Stimulated activated naive CD4-positive, alpha-beta T cell treated with Interleukin-2 at 50 U/mL for 16 hours (primary cell): Measurements from ENCODE around the gene DDRGK1.

Experiments used
- DNase-seq: peaks from one replicate; lab custom pipeline; 2025; lab: John Stamatoyannopoulos, UW

DDRGK1 gene

DNA sequence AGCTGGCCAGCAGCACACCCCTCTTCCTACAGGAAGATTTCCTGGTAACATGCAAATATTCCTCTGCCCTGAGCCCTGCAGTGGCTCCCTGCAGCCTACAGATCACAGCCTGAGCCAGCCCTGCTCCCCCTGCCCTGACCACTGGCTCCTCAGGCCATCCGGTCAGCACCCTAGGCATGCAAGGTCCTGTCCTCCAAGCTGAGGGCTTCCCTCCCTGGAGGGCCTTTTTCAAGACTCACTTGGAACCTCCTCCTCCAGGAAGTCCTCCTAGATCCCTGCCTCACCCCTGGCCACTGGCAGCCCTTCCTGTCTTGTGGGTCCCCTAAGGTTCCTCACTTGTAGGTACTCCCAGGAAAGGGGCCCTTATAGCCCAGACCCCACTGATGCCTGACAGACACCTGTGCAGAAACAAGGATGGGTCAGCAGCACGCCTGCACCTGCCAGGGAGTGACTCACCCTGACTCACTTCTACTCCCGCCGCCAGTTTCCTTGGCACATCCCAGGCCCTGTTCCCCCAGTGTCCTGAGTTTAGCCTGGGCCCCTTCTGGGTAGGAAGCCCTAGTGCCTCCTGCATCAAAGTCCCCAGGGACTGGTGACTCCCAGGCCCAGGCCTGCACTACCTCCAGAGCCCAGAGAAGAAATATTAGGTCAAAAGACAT lies 31.3 kb upstream of the DDRGK1 start:
- no peak for DNase-seq

DNA sequence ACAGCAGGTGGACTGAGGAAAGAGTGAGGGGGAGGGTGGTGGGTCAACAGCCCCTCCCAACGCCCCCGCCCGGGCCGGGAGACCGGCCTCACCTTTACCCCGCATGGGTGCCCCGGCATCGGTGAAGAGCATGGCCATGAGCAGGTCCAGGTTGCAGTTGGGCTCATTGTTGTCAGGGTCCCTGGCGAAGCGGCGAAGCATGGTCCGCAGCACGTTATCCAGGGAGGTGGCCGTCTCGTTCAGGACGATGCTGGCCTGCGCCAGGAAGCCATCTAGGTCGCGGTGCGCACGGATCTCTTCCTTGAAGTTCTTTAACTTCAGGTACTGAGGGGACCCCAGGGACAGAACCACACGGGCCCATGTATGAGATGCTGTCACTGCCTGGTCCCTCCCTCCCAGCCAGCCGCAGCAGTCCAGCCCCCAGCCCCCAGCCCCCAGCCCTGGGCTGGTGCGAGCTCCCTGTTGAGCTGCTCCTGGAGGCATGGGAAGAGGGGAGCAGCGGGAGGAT lies 29.6 kb upstream of the DDRGK1 start:
- no peak for DNase-seq

DNA sequence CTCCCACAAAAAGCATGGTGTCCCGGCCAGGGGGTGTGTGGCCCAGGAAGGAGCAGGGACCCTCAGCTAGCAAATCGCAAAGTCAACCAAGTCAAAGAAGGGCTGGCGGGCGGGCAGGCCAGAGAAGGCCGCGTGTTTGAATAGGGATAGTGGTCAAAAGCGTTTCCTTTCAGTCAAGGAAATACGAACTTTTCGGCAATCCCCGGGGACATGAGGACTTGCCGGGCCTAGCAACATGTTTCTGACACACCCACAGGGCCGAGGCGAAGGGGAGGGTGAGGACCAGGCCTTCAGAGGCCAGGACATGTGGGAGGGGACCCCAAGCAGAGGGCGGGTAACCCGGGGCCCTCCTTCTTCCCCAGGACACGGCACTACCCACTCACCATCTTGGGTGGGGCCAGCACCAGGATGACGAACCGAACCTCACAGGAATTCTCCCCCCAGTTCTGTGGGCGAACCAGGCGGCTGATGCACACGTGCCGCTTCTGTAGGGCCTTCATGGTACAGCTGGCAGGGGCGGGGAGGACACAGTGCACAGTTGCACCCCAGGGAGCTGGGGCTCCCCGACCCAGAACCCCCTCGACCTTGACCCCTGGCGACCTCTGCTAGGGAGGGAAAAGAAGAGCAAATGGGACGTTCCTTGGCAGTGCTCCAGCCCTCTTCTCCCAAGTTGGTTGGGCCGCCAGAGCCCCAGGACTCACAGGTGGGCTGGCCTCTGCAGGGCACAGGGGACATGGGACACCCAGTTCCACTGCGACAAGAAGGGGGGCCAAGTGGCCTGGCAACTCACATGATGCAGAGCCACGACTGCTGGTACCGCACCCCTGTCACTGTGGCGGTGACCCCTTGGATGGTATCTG lies 28.9 kb upstream of the DDRGK1 start:
- DNase-seq, result no peak

DNA sequence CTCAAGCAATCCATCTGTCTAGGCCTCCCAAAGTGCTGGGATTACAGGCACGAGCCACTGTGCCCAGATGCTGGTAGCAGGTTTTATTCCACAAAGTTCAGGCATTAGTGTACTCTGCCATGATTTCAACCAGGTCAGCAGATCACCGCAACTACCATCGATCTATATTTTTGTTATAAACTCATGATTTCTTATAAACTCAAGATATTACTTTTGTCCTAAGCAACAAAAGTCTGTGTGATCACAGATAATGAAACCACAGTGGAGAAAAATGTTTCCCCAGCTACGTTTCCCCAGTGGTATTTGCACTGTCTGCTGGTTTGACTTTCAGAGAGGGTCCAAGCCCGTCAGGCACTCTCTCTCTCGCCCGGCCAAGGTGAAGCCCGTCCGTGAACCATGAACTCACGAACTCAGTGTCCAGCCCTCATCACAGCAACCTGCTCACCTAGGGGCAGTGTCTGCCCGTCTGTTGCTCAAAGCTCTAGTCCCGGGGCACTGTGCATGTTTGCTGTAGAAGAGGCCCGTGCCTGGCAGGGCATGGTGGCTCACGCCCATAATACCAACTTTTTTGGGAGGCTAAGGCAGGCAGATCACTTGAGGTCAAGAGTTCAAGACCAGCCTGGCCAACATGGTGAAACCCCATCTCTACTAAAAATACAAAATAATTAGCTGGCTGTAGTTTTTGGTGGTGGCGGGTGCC lies 27.6 kb upstream of the DDRGK1 start:
- no peak for DNase-seq

DNA sequence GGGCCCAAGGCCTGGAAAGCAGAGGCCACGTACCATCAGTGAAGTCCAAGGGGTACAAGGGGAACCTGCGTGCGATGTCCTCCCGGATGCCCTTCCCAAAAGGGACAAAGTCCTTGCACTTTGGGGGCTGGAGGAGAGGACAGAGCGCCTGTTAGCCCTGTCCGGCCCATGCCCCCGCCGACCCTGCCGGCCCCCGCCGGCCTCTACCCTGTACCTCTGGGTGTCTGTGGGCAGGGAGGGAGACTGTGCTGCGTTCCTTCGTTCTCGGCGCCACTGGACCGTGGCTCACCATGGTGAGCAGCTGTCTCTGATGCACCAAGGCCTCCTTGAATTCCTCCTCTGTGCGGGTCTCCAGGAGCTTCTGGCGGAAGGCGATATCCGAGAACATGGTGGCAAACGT lies 26.6 kb upstream of the DDRGK1 start:
- DNase-seq, result no peak

DNA sequence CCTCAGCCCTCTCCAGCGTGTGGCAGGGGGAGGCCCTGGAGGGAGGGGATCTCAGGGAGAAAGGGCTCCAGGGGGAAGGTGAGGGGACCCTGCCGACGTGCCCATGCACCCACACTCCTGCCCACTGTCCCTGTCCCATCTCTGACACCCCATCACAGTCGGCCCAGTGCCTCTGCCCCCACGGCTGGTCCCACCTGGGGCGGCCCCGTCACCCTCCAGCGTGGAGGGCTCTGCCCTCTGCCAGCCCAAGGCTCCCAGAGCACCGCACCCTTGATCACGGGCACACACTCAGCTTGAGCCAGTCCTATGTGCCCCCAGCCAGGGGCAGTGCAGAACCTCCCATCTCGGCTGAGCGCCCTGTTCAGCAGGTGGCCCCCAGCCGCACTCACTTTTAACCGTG lies 25.3 kb upstream of the DDRGK1 start:
- no peak for DNase-seq

DNA sequence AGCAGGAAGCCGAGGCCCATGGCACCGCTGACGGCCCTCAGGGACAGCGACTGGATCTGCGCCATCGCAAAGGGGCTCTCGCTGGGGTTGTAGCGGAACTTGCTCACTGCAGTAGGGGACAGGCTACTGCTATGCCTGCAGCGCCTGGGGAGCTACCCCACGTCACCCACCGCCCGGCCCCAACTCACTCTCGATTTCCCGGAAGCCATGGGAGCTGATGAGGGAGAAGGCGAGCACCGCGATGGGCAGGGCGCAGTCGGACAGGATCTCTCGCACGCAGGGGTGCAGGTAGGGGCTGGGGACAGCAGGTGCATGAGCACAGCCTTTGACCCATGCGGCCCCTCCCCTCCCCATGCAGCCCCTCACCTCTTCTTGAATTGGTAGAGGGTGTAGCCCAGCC lies 24.7 kb upstream of the DDRGK1 start:
- no peak for DNase-seq

DNA sequence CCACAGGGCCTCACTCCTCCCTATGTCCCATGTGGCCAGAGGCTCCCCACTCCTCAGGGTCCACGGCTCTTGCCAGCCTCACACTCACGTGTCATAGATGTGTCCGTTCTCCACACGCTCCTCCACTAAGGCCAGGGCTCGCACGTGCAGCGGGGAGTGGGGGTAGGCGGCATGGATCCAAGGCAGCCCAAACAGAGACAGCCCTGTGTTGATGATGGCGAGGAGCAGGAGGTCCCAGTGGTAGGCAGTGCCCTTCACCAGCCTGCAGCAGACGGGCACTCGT lies 24.2 kb upstream of the DDRGK1 start:
- no peak for DNase-seq

DNA sequence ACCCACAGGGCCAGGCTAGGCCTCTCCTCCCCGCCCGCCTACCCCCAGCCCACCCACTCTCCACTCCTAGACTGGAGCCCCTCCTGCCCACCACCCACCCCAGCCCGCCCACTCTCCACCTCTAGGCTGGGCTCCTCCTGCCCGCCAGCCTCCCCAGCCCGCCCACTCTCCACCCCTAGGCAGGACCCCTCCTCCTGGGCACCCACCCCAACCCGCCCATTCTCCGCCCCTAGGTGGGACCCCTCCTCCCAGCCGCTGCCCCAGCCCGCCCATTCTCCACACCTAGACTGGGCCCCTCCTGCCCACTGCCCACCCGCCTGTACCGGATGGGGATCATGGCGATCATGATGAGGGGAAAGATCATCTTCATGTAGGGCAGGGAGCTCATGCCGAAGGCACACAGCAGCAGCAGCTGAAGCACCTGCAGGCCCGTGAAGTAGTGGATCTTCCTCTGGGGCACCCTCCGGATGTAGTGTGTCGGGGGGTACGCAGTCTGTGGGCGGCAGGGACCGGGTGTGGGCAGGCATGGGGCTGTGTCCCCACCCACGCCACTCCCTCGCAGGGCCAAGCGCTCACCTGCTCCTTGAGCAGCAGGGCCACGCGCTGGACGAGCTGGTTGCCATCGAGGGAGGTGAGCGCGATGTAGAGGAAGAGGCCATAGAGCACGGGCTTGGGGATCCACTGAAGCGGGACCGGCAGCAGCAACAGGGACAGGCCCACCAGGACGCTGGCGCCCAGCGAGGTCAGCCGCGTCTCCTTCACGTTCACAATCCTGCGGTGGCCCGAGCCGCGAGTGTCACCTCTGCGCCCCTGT lies 23.7 kb upstream of the DDRGK1 start:
- DNase-seq, result no peak

DNA sequence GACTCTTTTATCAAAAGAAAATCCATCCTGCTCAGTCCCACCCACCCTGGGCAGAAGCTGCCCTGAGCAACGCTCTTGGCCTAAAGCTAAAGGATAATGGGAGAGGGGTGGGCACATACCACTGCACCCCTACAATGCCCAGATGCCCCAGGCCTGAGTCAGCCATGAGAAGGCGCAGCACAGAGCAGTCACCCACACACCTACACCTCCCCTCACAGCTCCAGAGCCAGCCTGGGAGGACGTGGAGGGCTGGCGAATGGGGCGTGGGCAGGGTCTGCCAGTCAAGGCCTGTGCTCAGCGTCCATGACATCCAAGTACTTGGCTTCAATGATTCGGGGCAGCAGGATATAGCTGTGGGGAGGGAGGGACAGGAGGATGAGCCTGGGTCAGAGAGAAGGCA lies 23.0 kb upstream of the DDRGK1 start:
- DNase-seq, result no peak

DNA sequence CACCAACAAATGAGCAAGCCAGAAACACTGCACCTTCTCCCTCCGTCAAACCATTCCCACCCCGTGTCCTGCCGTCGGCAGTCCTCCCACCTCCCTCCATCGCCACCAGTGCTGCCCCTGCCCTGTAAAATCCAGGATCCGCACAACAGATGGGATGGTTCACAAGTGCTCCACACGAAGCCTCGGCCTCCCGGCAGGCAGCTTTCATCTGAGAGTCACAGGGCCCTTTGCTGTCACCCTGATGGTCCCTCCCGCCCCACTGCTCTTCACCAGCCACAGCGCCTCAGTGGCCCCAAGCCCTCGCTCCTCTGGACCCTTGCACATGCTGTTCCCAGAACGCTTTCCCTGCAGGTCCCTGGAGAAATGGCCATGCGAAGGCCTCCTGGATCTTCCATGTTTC lies 22.4 kb upstream of the DDRGK1 start:
- no peak for DNase-seq

DNA sequence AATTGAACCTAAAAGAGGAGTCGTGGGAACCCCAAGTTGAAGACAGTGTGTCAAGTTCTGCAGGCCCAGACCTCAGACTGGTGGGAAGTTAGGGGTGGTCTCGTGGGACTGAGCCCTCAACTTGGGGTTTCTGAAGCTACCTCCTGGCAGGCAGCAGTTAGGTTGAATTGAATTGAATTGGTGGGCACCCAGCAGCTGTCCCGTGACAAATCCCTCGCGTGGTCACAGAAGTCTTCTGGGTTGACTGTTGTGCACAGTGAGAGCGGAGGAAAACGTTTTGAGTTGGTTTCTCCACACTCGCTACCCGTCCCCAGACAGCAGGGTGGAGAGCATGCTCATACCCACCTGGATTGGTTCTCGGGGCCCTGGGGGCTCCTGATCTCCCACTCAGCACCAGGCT lies 21.6 kb upstream of the DDRGK1 start:
- no peak for DNase-seq

DNA sequence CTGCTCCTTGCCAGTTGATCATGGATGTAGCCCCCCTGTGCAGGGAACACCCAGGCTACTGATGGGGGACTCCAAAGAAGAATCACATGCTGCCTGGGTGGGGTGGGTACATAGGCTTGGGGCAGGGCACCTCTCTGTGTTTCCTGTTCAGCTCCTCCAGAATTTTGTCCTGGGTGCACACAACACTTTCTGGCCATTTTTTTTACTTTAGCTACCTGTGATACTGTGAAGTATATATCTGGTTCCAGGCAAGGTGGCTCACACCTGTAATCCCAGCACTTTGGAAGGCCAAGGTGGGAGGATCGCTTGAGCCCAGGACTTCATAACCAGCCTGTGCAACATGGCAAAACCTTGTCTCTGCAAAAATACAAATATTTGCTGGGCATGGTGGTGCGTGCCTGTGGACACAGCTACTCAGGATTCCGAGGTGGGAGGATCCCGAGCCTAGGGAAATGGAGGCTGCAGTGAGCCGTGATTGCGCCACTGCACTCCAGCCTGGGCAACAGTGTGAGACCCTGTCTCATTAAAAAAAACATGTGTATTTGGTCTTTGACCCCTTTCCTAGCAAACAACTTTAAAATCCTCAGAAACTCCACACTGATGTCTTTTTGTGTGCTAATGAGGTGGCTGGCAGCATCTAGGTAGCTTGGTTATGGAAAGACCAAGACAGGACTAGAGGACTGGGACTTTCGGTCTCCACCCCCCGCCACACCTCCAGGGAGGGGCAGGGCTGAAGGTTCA lies 20.4 kb upstream of the DDRGK1 start:
- no peak for DNase-seq

DNA sequence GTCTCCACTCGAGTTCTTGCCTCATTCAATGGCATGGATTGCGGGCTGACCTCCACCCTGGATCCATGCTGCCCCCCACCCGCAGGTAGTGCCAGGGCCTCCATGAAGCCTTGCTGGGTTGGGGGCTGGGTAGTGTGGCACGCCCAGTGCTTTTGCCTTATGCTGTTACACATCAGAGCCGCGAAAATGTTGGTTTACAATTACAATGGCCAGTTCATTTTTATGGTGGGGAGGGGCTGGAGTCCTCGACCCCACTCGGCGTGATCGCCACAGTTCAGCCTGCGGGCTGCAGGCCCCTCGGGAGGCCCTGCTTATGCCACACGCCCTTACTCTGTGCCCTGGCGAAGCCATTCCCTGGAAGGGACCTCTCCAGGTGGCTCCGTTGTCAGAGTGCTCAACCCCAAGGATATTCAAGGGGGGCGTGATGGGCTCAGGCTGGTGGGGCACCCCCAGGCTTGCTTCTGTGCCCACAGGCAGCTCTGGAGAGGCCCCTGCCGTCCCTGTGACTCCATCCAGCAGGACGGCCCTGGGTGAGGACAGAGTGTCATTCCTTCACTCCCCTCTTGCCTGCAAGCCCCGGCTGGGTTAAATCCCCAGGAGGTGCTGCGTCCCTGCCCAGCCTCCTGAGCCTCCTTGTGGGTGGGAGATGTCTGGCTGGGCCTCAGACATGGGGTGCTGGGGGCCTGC lies 19.7 kb upstream of the DDRGK1 start:
- no peak for DNase-seq

DNA sequence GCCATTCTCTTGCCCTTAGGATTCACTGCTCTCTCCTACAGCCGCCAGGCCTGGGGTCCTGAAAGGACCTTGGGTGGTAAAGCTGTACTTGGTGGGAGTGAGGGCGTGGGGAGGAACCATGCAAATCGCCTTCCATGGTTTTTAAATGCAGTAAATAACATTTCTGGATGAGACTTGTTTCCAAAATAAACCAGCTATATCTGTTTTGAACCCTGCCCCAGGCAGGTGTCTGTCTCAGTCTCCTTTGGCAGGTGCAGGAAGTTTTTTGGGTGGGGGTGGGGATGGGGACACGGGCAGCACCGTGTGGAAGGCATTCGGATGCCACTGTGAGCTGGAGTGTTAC lies 19.1 kb upstream of the DDRGK1 start:
- DNase-seq, result no peak

DNA sequence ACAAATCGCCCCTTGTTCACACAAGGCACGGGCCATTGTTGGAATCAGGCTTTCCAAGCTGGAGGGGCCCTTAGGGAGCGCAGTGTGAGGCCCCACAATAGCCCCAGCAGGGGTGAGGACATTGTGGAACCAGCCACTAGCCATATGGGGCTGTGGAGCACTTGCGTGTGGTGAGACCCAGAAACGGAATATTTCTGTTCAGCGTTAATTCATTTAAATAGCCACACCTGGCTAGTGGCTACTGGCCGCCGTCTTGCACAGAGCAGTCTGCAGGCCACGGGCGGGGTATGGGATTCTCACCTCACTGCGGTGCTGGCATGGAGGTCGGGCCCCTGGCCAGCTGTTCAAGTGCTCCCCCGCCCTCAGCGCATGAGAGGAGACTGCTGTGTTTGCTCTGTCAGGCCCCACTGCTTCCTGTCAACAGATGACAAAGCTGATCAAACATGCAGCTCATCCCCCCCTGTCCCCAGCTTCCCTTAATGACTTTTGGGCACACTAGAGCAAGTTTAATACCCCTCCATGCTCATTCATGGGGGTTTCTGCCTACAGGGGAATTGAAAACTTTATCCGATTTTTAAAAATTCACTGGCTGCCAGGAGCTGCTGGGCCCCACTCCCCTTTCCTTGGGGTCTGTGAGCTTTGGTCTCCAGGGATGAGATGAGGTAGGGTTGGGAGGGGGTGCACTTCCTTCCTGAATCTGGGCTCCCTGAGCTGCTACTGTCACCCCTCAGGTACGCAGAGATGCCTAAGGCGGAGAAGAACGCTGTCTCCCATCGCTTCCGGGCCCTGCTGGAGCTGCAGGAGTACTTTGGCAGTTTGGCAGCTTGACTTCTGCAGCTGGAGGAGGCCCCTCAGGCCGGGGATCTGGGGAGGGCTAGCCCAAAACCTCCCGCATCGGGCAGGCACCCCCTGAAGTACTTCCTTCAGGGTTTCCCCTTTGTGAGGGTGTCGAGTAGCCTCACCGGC lies 18.4 kb upstream of the DDRGK1 start:
- DNase-seq, result no peak

DNA sequence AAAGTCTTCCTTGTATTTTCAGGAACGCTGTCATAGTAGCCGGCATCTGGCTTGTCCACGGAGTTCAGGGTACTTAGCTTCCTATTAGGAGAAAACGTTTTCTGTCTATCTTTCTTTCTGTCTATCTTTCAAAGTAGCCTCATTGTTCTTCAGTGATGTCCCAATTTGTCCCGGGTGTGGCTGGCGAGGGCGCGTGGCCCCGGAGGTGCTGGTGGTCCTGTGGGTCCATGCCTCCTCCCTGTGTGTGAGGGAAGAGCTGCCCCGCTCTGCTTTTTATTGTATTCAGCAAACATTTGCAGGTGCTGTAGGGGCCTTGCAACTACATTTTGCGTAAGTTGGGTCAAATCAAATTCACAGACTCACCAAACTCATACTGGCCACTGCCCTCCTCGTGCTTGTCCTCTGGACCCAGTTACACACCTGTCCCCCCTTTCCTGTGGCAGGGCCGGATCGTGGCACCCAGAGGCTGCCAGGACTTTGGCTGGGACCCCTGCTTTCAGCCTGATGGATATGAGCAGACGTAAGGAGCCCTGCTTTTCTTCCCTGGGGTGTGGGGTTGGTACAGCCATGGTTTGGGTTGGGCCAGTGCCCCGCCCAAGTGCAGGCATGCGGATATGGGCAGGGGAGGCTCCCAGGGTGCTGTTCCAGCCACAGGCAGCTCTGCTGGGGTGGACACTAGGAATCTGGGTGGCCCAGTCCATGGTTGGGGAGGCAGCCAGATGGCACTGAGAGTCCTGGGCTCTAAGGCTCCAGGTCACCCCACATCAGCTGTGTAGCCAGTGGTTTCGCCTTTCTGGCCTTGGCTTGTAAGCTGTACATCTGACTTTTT lies 17.1 kb upstream of the DDRGK1 start:
- no peak for DNase-seq

DNA sequence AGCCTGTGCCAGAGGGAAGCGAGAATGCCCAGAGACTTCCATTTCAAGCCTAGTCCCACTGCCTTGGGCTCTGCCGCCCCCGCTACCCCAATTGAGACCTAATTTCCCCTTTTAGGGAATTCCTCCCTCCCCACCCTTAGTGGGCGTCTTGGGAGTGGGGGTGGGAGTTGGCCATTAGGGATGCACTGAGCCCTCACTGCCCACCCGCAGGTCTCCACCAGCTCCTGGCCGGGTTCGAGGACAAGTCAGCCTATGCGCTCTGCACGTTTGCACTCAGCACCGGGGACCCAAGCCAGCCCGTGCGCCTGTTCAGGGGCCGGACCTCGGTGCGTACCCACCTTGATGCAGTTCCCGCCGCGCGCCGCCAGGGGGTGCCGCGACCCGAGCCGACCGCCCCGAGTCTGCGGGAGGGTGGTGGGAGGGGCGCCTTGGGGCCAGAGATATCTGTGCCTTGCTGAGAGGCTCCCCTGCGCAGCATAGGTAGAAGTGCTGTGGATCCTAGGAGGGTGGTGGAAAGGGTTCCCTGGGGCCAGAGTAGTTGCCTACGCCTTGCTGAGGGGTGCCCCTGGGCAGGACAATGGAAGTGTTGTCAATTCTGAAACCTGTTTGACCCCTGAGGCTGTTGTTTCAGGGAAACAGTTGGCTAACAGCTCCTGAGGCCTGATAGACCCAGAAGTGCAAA lies 14.0 kb upstream of the DDRGK1 start:
- peak; percentile 69 for DNase-seq
